AG08395 (cell line): ENCODE data around the gene RNASEH2B.

ENCODE experiments used
- DNase-seq: peaks from one replicate; pipeline ENCODE4 v3.0.0; 2012; ENCODE audit warnings: mixed read lengths, low spot score

The RNASEH2B gene

DNA sequence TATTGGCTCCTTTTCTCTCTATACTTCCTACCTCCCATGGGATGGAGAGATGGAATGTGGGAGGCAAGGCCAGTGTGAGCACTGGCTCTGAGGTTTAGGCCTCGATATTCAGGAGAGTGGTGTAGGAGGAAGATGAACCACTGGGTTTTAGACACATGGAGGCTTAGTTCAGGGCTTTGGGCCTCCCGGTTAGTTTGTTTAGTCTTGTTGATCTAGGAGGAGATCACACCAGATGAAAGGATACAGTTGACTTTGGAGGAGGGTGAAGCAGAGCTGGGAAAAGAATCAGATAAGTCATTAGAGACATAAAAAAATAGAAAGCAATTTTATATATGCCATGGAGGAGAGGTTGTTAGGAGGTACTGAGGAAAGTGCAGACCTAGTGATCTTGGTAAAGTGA, 30.9 kb downstream of the RNASEH2B start:
- no peak for DNase-seq

DNA sequence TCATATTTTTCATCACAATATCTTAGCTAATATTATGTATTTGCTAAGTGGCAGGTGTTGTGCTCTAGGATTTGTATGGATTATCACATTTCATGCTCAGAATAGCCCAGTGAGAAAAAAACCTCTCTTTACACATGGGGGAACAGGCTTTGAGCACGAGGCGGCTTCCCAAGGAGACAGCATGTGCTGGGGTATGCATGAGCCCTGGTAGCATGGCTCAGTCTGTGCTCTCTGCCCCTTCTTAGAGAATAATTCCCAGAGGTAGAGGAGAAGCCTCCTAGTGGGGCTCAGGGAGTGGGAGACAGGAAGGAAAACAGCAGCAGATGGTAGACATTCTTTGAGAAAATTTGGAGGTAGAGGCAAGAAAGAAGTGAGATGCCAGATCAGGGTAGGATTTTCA, 31.6 kb downstream of the RNASEH2B start:
- DNase-seq = no peak

DNA sequence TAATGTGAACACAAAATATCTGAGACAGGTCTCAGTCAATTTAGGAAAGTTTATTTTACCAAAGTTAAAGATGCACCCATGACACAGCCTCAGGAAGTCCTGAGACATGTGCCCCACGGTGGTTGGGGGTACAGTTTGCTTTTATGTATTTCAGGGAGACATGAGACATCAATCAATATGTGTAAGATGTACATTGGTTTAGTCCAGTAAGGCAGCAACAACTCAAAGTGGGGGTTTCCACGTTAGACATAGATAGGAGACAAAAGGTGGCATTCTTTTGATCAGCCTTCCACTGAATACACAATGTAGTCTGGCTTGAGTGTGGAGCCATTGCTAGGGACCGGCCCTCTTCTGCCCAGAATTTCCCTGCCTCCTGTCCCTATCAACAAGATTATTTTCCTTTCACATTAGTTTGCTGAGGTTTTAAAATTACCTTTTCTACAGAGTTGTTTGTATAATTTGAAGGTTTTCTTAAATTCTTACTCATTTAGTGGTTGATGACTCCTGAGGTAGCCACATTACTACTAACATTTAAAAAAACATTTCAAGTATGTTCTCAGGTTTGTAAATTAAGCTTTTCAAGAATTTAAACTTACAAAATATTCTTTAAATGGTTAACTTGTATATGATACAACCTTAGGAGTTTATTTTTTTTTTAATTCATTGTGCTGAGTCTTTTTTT, 33.2 kb downstream of the RNASEH2B start:
- DNase-seq = no peak

DNA sequence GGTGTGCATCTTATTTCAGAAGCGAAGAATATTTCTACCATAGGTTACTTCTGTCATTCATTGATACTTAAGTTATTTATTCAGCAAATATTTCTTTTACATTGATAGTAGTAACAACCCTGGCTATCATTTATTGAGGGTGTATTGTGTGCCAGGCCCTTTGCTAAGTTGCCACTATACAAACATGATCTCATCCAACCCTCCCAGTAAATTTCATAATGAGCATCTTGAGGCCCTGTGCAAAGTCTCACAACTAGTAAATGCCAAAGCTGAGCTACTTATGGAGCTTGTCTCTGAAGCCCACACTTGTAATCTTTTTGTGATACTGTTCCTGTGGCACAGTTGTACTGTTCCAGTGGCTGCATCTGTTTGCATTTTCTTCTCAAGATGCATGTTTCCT, 36.1 kb downstream of the RNASEH2B start:
- no peak for DNase-seq

DNA sequence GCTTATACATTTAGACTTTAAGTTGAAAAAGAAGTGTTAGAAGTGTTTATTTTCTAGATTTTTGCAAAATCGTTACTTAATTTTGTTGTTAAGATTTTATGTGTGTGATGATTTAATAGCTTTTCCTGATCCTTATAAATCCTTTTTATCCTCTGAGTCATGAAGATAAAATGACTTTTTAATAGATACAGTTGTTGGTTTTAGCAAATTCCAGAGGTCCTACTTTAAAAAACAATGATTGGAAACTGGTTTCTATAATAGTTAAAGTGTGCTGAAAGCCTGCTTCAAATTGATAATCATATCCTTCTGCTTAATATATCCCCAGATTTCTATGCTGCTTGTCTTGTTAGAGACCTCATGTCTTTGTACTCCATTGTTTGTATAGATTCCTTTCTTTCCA, 39.0 kb downstream of the RNASEH2B start:
- DNase-seq = peak; percentile 16

DNA sequence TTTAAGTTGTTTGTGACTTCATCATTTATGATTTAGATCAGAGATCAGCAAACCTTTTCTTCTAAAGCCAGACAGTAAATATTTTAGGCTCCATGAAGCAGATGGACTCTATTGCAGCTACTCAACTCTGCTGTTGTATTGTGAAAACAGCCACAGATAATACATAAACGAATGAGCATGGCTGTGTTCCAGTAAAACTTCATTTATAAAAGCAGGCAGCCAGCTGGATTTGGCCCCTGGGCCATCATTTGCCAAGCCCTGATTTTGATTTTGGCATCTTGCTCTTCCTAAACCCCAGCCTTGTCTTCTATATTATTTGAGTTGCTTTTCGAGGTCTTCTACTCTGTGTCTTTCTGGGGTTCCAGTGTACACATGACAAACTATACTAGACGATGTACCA, 41.3 kb downstream of the RNASEH2B start:
- DNase-seq = no peak

DNA sequence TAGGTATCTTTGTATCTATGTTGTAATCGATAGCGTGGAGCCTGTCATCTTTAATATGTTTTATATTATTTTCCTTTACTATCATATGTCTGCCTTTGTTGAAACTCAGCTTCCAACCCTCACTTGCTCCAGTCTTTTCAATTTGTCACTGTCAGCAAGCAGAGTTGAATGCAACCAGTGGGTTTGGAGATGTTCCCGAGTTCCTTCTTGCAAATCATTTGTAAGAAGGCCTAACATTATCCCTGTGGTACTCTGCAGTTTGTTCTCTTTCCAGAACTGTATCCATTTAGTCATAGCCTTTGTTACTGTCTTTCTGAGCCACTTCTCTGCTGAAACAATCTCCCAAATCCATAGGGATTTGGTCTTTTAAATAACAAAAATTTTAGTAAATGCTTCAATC, 41.8 kb downstream of the RNASEH2B start:
- peak; percentile 11 for DNase-seq

DNA sequence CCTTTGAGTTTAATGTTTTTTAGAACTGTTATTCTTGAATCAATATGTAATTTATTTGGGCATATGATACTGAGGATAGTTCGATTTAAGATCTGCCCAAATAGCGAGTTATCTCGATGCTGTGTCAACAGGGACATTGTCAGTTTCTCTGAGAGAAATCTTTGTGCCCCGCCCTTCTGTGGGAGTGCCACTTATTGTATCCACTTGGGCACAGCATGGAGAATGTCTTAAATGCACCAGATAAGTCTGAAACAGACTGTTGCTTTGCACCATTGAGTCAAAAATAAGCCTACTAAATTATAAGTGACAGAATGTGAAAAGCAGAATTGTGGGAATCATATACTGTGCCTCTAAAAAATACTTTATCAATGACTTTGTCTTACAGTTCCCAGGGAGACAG, 45.6 kb downstream of the RNASEH2B start:
- no peak for DNase-seq

DNA sequence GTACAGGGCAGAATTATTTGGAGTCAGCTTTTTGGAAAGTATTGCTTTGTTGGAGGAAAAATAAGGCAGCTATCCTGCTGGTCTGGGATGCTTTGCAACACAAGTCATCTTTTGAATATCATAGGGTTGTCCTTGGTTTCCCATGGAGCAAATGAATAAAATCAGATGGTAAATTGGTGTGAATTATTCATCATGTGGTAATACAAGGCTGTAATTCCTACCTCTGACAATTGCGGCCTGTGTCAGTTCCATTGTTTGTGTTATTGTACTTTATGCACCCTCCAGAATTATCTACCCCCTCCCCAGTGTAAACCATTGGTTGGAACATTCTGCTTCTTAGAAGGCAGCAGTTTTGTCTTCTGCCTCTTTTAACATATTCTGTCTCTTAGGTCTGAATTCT, 46.2 kb downstream of the RNASEH2B start:
- no peak for DNase-seq

DNA sequence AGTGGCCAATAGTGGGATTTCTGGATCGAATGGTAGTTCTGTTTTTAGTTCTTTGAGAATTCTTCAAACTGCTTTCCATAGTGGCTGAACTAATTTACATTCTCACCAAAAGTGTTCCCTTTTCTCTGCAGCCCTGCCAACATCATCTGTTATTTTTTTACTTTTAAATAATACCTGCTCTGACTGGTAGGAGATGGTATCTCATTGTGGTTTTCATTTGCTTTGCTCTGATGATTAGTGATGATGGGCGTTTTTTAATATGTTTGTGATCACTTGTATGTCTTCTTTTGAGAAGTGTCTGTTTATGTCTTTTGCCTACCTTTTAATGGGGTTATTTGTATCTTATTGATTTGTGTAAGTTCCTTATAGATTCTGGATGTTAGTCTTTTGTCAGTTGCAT, 48.0 kb downstream of the RNASEH2B start:
- no peak for DNase-seq

DNA sequence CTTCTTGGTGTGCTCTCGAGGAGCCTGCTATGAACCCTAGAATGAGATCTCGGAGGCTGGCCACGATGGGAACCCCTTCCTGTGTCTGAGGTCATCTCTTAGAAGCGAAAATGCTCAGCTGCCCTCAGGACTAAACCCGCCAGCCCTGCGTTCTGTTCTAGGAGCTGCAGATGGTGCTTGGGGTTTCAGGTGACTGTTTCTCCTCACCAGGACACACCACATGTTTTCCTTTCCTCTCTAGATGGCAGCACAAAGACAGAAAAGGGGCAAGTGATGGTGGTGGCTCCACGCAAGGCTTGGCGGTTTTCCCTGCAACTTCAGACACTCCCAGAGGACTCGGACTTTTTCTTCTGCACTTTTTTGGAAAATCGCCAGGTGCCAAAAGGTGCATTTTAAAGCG, 60.1 kb downstream of the RNASEH2B start:
- DNase-seq = peak; percentile 26

DNA sequence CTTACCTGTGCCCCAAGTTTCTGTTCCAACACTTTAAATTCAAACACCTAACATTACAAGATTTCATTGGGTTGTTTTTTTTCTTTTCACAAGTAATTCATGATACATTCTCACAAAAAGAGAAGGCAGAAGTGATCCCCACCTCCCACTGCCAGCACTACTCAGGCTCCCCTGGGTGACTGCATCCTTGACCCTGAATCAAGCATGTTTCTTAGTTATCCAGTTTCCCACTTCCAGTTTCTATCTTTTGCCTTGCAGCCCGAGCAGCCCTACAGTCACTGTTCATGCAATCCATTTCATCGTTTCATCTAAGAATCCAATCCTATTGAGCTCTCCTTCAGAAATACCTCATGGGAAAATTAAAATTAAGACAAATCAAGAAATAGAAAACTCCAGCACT, 61.4 kb downstream of the RNASEH2B start:
- no peak for DNase-seq

DNA sequence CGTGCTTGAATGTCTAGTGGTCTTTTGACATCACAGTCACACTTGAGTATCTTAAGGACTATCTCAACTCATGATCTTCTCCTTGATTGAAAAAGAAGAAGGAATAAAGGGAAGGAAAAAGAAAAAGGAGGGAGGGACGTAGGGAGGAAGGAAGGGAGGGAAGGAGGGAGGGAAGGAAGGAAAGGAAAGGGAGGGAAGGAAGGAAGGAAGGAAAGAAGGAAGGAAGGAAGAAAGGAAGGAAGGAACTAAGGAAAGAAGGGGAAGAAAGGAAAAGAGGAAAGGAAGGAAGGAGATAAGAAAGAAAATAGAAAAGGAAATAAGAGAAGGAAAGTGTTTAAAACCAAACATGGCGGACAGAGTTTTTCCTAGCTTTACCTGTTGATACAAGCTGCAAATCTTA, 64.7 kb downstream of the RNASEH2B start:
- no peak for DNase-seq

DNA sequence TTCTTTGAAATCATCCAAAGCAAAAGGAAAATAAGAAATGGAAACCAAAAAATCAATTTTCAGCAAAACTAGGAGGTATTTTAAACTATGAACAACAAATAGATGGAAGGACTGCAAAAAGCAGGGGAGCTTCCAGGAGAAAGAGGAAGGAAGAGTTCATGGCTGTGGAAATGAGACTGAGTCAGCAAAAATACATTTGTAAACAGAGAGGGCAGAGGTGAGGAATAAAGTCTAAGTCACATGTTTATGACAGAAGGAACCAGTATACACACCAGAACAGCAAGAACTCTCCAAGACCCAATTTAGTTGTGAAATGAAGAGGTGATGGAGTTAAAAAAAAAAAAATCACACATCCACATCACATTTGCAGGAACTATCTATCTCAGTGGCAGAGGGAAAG, 69.6 kb downstream of the RNASEH2B start:
- no peak for DNase-seq

DNA sequence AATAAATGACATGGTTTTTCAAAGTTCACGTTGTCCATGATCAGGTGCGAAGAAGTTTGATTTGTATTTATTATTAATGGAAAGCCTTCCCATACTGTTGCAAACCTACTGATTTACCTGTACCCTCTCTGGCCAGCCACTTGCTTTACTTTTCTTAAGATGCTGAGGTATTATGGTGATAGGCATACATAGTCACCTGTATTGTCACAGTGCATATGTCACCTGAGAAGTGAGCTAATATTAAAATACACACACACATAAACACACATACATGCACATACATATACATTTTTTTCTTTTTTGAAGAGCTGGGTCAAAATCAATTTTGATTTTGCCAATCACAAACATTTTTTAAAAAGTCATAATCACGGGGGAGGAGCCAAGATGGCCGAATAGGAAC, 72.1 kb downstream of the RNASEH2B start:
- no peak for DNase-seq

DNA sequence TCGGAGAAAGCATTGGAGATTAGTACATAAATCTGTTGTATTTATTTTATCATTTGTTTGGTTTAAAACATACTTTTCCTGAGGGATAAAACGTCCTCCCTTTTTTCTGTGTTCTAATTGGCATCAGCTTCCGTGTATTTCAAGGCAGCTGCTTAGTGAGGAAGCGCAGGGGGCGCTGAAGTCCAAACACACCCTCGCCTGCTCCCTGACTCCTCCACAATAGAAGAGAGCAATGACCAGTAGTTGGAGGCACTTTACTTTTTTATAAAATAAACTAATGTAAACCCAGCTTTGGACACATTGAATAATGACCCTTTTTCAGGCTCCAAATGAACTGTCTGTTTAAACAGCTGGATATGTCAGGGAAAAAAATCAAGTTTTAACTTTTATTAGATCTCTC, 79.9 kb downstream of the RNASEH2B start:
- DNase-seq = peak; percentile 26

DNA sequence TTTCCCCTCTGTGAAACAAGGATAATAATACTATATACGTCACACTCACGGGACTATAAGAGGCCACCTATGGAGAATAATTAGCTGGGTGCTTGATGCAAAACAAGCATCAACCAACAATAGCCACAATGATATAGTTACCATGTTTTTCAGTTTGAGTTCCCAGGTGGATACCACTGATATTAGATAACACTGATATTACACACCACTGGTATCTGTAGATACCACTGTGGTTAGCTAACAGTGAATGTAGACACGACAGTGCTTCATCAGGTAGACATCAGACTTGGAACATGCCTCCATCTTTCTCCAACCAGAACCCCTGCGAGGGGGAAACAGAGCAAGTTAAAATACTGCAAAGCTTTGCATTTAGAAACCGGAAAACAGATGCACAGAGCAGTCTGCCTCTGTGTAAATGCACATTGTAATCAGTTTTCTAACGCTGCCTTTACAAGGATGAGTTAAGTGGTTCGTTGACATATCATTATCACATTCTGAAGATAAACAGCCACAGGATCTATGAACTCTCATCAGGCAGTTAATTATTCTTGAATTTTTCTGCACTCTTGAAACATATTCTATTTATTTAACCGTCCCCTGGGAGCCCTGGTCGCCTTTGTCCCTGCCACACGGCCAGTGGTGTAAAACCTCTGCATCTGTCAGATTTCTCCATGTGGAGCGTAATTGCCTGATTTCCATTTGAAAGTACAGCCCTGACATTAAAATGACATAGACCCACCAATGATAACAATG, 80.7 kb downstream of the RNASEH2B start:
- no peak for DNase-seq

DNA sequence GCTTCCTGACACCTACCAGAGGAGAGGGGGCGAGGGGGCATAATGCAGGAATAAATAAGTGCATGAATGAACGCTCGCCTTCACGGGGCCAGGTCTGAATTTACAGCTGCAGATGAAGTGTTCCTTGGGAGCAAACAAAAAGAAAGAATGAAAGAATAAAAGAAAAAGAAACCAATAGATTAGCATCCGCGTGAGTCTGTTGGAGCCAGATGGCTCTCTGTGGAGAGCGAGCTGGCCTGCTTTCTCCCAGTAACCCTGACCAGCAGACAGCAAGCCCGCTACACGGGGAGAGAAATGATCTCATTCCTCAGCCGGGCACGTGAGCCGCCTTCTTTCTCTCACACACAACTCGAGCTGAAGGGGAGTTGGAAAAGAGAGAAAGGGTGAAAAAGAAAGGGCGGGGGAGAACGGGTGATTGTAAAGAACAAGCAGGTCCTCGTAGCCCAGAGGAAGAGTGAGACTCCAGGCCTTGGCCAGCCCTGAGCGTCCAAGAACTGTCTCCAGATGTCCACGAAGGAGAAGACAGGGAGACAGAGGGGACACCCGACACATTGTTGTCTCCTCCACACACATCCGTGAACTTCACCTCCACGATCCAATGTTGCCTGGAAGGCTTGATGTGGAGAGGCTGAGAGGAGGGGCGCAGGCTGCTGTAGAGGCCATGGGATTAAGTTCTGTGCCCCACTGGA, 81.4 kb downstream of the RNASEH2B start:
- peak; percentile 84 for DNase-seq

DNA sequence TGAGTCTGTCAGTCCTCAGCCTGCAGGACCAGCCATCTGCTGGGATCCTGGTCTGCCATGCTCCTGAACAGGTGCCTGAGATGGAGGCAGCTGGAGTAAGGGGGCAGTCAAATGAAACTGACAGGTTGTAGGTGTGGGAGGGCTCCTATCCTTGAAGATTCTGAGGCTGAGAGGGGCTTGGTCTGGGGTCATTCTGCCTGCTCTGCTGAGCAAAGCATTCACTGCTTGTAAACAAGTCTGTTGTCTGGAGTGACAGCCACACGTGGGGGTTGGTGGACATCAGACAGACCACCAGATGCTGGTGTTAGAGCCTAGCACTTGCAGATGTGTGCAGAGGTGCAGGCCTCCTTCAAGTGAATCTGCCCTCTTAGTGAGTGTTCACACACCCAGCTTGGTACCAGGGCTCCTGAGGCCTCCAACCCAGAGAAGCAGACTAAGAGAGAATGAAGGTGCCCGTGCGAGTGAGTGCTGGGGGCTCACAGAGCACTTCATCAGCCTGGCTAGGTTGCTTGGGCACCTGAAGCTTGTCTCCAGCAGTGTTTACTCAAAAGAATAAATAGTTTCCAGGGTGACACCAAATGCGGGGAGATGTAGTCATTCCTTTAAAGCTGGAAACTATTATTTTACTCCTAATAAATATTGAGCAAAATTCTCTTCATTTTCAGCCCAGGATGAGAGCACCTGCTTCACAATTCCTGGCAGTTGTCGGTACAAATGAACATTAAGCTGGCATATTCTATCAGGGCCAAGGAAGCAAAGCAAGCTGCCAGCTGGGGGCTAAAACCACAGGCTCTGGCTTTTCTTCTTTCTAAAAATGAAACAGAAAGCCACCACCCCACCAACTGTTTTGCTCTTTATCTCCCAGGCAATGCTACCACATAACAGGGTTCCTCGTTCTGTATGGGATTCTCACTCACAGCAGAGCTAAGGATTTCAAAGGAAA, 82.3 kb downstream of the RNASEH2B start:
- DNase-seq = no peak

DNA sequence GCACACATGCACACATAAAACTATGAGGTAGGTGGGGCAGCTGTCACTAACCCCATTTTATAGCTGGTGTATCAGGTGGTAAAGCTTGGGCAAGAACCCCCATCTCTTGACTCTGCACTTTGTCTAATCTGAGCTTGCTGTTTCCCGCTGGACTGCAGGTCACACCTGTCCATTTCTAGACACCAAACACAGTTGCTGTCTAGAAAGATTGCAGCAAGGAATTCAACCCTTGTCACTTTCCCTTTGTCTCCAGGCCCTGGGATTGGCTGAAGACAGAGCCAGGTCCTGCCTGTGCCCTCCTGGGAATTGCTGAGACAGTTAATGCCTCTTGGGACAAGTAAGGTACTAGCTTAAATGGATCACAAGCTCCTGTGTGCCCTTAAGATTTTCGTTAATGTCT, 83.8 kb downstream of the RNASEH2B start:
- no peak for DNase-seq

DNA sequence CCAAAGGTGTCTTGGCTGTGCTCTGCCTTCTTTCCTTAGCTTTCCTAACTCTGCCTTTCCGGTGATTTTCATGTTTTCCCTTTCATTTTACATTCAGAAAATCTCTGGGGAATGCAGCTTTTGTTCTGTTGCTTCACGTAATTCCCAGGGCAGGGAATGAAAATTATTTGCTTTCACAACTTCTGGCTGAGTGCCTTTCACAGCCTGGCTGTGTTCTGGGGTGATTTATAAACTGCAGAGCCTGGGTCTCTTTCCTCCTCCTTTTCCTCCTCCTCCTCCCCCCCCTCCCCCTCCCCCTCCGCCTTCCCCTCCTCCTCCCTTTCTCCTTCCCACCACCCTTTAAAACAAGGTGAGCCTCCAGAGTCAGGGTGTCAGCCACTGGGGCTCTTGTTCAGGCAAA, 84.3 kb downstream of the RNASEH2B start:
- DNase-seq = peak; percentile 56

DNA sequence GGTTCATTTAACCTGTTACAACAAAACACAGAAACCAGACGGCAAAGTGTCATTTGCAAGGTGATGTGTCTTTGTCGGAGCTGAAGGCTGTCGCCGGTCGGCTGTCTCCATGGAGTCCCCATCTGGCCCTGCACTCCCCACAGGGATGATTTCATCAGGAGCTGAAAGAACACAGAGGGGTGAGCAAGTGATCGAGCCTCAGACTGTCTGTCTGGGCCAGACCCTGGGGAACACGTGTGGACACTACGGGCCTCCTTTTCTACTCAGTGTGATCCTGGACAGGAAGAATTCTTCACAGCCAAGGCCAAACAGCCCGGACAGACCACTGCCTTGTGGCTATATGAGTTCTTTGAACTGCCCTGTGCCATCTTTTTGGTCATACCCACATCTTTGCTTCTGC, 85.1 kb downstream of the RNASEH2B start:
- no peak for DNase-seq
